GM12864 (cell line): Measurements from ENCODE around the gene GSC.
"Not testable (repeated sequence)": the region's sequence is repeated elsewhere in the genome, so short reads cannot be mapped to it uniquely, and the experiment has no call there.

Source experiments
- DNase-seq: peaks from one replicate; pipeline ENCODE4 v3.0.0-alpha.2; 2011; ENCODE audit warnings: low read depth
- H3K4me3 ChIP-seq: 2 replicates; pipeline ENCODE4 v1.5.1; 2011; ENCODE audit warnings: mild to moderate bottlenecking, low read depth, low read length, control low read depth
- CTCF ChIP-seq: IDR thresholded peaks from 2 replicates; pipeline ENCODE4 v1.5.1; 2011; ENCODE audit warnings: low read depth, mild to moderate bottlenecking, moderate library complexity, low read length, control low read depth, inconsistent platforms; ENCODE audit errors: missing control alignments

GSC gene

GRCh38 chr14:94747739-94748138, 22.2 kb downstream of the GSC start:
- DNase-seq = no peak
- no peak for TF ChIP-seq CTCF
- H3K4me3 ChIP-seq = no peak overlapping the region

GRCh38 chr14:94747153-94747552, 22.8 kb downstream of the GSC start:
- not testable (repeated sequence) for H3K4me3 ChIP-seq, DNase-seq

DNA sequence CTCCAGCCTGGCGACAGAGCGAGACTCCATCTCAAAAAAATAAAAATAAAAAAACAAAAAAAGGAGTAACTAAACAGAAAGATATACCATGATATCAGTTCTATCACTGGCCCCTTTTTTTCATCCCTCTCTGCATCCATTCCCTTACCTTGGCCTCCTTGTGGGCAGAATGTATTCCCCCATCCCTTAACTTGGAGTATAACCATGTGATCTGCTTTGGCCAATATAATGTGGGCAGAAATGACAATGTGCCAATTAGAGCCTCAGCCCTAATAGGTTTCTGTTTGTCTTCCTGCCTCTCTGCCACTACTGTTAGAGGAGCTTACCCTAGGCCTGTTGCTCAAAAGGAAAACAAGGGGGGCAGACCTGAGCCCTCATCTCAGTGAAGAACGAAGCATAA, 23.8 kb downstream of the GSC start:
- no peak overlapping the region for H3K4me3 ChIP-seq
- TF ChIP-seq CTCF = no peak
- no peak for DNase-seq

GRCh38 chr14:94738751-94739150, 31.2 kb downstream of the GSC start:
- no peak overlapping the region for H3K4me3 ChIP-seq
- no peak for DNase-seq
- no peak for TF ChIP-seq CTCF

DNA sequence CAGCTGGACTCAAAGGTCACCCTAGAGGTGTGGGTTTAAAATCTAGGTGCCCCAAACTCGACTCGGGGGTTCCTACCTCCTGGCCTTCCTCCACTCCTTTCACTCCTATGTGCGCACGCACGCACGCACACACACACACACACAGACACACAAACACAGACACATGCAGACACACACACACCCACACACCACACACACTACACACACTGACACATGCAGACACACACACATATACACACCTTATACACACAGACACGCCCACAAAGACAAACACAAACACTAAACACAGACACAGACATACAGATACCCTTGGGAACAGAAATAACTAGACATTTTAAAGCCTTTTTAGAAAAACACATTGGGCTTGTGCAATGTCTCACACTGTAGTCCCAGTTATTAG, 31.8 kb downstream of the GSC start:
- no peak for DNase-seq
- TF ChIP-seq CTCF = no peak
- no peak overlapping the region for H3K4me3 ChIP-seq

DNA sequence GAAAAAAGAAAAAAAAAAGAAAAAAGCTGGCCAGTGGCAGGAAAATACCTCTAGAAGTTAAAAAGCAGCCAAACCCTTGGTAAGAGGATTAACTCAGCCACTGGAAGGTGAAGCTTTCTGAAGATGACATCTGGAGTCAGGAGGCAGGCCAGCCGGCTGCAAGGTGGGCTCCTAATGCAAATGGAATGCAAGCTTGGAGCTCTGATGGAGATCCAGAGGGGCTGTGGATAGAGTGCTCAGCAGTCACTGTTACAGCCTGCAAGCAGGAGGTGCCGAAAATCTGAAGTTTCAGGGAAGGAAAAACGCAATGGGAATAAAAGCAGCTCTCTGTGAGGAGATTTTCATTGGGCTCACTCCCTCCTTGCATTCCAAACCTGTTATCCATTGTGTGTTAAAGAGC, 41.0 kb downstream of the GSC start:
- DNase-seq = no peak
- no peak overlapping the region for H3K4me3 ChIP-seq
- TF ChIP-seq CTCF = no peak

GRCh38 chr14:94728440-94728839, 41.5 kb downstream of the GSC start:
- not testable (repeated sequence) for DNase-seq, H3K4me3 ChIP-seq

DNA sequence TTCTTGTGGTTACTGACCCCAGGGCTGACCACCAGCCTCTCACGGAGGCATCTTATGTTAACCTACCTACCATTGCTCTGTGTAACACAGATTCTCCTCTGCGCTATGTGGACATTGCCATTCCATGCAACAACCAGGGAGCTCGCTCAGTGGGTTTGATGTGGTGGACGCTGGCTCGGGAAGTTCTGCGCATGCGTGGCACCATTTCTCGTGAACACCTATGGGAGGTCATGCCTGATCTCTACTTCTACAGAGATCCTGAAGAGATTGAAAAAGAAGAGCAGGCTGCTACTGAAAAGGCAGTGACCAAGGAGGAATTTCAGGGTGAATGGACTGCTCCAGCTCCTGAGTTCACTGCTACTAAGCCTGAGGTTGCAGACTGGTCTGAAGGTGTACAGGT, 43.3 kb downstream of the GSC start:
- DNase-seq, H3K4me3 ChIP-seq: not testable (repeated sequence)

DNA sequence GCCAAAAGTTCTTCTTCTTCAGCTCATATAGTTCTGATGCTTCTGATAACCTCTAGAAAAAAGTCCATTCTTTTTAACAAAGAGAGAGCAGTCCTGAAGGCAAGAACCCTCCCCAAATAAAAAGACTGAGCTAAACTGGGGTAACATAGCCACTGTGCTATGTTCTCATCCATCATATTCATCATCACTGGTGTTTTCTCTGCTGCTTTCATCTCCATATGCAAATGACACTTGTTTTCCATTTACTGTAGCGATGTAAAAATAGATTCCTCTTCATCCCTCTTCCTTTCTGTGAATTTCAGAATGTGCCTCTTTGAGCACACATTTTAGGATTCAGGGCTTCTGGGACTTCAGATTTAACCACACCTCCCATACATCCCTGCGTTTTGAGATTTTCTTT, 44.9 kb downstream of the GSC start:
- DNase-seq = no peak
- no peak for TF ChIP-seq CTCF
- H3K4me3 ChIP-seq = no peak overlapping the region
